PC-9 (cell line): ENCODE data around the gene DAPK1.

Experiments
- CTCF ChIP-seq: fragments of 200-600 bp; sonication (generic); conservative IDR thresholded peaks from 2 replicates; pipeline ENCODE4 v1.6.1; 2017; ENCODE audit warnings: mixed run types, antibody characterized with exemption, mild to moderate bottlenecking, moderate library complexity
- EZH2 ChIP-seq: fragments of 200-600 bp; sonication (generic); IDR thresholded peaks from 2 replicates; pipeline ENCODE4 v1.8.0; 2017; ENCODE audit warnings: antibody characterized with exemption, low read depth

DNA sequence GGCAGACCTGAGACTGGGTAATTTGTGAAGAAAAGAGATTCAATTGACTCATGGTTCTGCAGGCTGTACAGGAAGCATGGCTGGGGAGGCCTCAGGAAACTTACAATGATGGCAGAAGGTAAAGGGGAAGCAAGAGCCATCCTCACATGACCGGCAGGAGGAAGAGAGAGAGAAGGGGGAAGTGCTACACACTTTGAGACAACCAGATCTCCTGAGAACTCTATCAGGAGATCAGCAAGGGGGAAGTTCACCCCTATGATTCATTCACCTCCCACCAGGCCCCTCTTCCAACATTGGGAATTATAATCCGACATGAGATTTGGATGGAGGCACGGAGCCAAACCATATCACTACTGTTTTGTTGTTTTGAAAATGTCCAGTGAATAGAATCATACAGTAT, 110.2 kb downstream of the DAPK1 start:
- TF ChIP-seq CTCF (no peak), EZH2 (no peak)
